GM06990 (cell line): Measurements from ENCODE around the gene STAT3.
"Not testable (repeated sequence)": the region's sequence is repeated elsewhere in the genome, so short reads cannot be mapped to it uniquely, and the experiment has no call there.

Experiments used
- DNase-seq: peaks from one replicate; pipeline ENCODE4 v3.0.0-alpha.2; 2011; ENCODE audit not compliant: insufficient read length; ENCODE audit errors: extremely low read depth
- H3K27me3 ChIP-seq: replicated peaks from 2 replicates; pipeline ENCODE4 v1.6.0; 2011; ENCODE audit warnings: low read length; ENCODE audit not compliant: control insufficient read depth, insufficient read depth
- H3K36me3 ChIP-seq: 2 replicates; pipeline ENCODE4 v1.5.1; 2011; ENCODE audit warnings: low read length; ENCODE audit not compliant: control insufficient read depth, insufficient read depth
- H3K4me3 ChIP-seq: replicated peaks from 2 replicates; pipeline ENCODE4 v1.5.1; 2011; ENCODE audit warnings: low read depth, mild to moderate bottlenecking, control low read depth, low read length
- CTCF ChIP-seq: IDR thresholded peaks from 2 replicates; pipeline ENCODE4 v1.5.1; 2011; ENCODE audit warnings: low read length, control low read depth, mild to moderate bottlenecking, inconsistent platforms; ENCODE audit not compliant: insufficient read depth, poor library complexity, severe bottlenecking

The STAT3 gene

DNA sequence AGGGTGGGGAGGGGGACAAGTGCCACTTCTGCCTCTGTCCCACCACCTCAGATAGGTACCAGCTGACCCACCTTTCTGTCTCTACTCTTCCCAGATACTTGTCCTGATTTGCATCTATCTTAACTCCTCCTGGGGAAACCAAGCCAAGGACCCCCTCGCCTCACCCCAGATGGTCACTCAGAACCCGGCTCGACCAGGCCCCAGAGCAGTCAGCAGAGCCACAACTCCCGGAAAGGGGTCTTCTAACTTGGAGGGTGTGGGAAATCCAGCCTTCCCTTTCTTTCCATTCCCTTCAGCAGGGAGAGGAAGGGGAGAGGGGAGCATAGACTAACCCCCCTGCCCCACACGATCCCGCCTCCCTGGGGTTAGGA is 32.9 kb upstream of the STAT3 start:
- TF ChIP-seq CTCF: no peak
- DNase-seq: no peak
- H3K27me3 ChIP-seq: no peaks in the 10 kb centered on the region; the same call in 1 of the 2 replicates
- no peak overlapping the region for H3K4me3 ChIP-seq
- H3K36me3 ChIP-seq: no peaks in the 10 kb centered on the region

DNA sequence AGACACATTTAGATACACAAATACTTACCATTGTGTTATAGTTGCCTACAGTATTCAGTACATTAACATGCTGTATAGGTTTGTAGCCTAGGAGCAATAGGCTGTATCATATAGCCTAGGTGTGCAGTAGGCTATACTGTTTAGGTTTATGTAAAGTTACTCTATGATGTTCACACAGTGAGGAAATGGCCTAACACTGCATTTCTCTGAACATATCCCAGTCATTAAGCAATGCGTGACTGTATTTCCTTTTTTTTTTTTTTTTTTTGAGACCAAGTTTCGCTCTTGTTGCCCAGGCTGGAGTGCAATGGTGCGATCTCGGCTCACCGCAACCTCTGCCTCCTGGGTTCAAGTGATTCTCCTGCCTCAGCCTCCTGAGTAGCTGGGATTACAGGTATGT is 29.7 kb upstream of the STAT3 start:
- not testable (repeated sequence) for H3K4me3 ChIP-seq, H3K36me3 ChIP-seq, H3K27me3 ChIP-seq, DNase-seq

DNA sequence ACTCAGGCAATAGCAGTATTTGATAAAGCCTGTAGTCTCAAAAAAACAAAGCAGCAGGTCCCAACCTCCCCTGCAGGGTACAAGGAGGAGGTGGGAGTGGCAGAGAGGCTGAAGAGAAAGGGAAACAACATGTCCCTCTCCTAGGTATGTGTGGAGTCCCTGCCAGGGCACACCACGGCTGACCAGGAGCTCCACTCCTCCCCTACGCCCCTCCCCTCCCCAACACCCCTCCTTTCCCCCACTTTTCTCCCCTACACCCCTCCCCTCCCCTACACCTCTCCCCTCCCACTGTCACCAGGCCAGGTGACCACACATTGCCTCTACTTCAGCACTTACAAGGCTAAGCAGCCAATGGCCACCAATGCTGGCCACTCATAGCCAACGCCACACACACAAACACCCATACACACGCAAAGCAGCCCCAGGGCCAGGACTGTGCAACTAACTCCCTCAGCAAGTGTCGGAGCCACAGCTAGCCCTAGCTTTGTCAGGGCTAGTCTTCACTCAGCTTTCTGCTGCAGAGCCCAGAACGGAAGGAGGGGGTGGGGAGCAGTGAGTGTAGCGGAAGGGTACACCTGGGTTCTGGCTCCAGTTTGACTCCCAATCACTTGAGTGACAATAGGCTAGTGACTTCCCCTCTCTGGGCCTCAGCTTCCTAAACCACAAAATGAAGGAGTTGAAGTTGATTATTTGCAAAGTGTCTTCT is 26.6 kb upstream of the STAT3 start:
- Histone ChIP-seq H3K4me3 (peak overlapping the region; percentile 38; the same call in 1 of the 2 replicates), H3K36me3 (no peaks in the 10 kb centered on the region), H3K27me3 (no peaks in the 10 kb centered on the region)
- peak; percentile 57 for DNase-seq
- no peak for TF ChIP-seq CTCF

DNA sequence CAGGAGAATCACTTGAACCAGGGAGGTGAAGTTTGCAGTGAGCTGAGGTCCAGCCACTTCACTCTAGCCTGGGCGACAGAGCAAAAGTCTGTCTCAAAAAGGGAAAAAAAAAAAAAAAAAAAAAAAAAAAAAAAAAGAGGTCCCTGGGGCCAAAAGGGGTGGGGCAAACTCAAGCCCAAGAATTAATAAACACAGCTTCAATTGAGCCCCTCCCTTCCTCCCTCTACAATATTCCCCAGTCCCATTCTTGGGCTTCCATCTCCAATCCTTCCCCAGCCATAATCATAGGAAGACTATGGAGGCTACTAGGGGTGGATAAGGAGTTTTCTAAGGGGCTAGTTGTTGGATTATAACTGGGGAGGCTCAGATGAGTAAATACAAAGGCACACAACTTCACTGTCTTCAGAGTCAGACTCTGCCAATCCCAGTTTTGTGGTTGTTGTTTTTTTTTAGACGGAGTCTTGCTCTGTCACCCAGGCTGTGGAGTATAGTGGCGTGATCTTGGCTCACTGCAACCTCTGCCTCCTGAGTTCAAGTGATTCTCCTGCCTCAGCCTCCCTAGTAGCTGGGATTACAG is 25.3 kb upstream of the STAT3 start:
- Histone ChIP-seq H3K36me3 (no peaks in the 10 kb centered on the region), H3K4me3 (no peak overlapping the region), H3K27me3 (no peaks in the 10 kb centered on the region)
- TF ChIP-seq CTCF: no peak
- DNase-seq: no peak

- no peak overlapping the region for H3K4me3 ChIP-seq
- no peak for DNase-seq
- TF ChIP-seq CTCF: no peak
- no peaks in the 10 kb centered on the region for H3K27me3 ChIP-seq
- H3K36me3 ChIP-seq: no peaks in the 10 kb centered on the region
Measured at GRCh38 chr17:42411905-42412679, 23.9 kb upstream of the STAT3 start.

- H3K27me3 ChIP-seq: no peaks in the 10 kb centered on the region
- no peak overlapping the region for H3K4me3 ChIP-seq
- DNase-seq: no peak
- no peaks in the 10 kb centered on the region for H3K36me3 ChIP-seq
- no peak for TF ChIP-seq CTCF
Measured at GRCh38 chr17:42411361-42411760, 23.1 kb upstream of the STAT3 start.
